ENCODE results near the gene ZFX. TPM values are rescaled to one million over a fixed set of nuclear protein-coding genes. Genes with fewer than 3 reads are reported as not detected.
"Not testable (repeated sequence)": the region's sequence is repeated elsewhere in the genome, so short reads cannot be mapped to it uniquely, and the experiment has no call there.

ZFX gene
- total and polyA plus RNA-seq, 8 donors: 4.4 to 40.3 (median 23.9) TPM

DNA sequence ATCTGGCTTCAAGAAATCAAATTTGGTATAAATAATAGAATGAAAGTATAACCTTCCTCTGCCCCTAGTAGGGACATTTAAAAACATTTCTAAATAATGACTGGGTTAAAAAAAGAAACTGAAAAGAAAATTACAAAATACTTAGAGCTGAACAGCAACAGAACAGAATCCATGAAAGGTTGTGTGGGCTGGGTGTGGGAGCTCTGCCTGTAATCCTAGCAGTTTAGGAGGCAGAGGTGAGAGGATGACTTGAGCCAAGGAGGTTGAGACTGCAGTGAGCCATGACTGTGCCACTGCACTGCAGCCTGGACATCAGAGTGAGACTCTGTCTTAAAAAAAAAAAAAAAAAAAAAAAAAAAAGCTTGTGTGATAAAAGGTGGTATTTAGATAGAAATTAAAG lies 12.3 kb upstream of the ZFX start:
- no peaks in the 10 kb centered on the region for H3K9me3 ChIP-seq
- H3K27me3 ChIP-seq: no peaks in the 10 kb centered on the region
- no peak overlapping the region for H3K4me3 ChIP-seq
- intact Hi-C loops (cut with DNase I): no loop called here
- no peak overlapping the region for H3K27ac ChIP-seq
- DNase-seq: no peak
- TF ChIP-seq, protein P1, sequence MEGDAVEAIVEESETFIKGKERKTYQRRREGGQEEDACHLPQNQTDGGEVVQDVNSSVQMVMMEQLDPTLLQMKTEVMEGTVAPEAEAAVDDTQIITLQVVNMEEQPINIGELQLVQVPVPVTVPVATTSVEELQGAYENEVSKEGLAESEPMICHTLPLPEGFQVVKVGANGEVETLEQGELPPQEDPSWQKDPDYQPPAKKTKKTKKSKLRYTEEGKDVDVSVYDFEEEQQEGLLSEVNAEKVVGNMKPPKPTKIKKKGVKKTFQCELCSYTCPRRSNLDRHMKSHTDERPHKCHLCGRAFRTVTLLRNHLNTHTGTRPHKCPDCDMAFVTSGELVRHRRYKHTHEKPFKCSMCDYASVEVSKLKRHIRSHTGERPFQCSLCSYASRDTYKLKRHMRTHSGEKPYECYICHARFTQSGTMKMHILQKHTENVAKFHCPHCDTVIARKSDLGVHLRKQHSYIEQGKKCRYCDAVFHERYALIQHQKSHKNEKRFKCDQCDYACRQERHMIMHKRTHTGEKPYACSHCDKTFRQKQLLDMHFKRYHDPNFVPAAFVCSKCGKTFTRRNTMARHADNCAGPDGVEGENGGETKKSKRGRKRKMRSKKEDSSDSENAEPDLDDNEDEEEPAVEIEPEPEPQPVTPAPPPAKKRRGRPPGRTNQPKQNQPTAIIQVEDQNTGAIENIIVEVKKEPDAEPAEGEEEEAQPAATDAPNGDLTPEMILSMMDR (IDR thresholded peaks at IDR 0.05): no peak
- ATAC-seq: no peak
- no peaks in the 10 kb centered on the region for H3K36me3 ChIP-seq
- no peak for FAIRE-seq
- no peaks in the 10 kb centered on the region for H3K4me1 ChIP-seq

DNA sequence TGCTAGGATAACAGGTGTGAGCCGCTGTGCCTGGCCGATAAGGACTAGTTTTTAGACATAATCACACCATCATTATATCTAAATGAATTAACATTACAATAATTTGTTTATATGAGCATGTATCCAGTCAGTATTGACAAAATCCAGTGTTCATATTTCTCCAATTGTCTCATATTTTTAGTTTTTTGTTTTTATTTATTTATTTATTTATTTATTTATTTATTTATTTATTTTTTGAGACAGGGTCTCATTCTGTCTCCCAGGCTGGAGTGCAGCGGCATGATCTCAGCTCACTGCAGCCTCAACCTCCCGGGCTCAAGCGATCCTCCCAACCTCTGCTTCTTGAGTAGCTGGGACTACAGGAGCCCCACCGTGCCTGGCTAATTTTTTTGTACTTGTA lies 5.5 kb upstream of the ZFX start:
- intact Hi-C loops (cut with DNase I); H3K9me3 ChIP-seq; H3K27me3 ChIP-seq; DNase-seq; ATAC-seq; H3K27ac ChIP-seq; FAIRE-seq; H3K4me3 ChIP-seq; H3K36me3 ChIP-seq: not testable (repeated sequence)
- peaks cover 14 to 29% (median 27%) of the 10 kb centered on the region in 3 donors for H3K4me1 ChIP-seq
- WGBS, 2 donors: 97 to 99% methylated on average over 6 of the region's 6 CpGs

DNA sequence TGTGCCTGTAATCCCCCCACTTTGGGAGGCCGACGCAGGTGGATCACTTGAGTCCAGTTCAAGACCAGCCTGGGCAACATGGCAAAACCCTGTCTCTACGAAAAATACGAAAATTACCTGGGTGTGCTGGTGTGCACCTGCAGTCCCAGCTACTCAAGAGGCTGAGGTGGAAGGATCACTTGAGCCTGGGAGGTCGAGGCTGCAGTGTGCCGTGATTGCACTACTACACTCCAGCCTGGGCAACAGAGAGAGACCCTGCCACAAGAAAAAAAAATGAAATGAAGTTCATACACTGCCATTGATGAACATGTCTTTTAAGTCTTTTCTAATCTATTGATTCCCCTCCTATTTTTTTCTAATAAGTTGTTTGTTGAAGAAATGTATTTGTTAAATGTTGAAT lies 5.0 kb upstream of the ZFX start:
- H3K4me3 ChIP-seq: no peak overlapping the region
- H3K36me3 ChIP-seq: no peaks in the 10 kb centered on the region
- DNase-seq (no peak), ATAC-seq (no peak), FAIRE-seq (no peak)
- H3K4me1 ChIP-seq: peaks cover 14 to 29% (median 27%) of the 10 kb centered on the region in 3 donors
- 82 to 92% methylated on average over 6 of the region's 6 CpGs for WGBS, 2 donors
- H3K9me3 ChIP-seq: no peaks in the 10 kb centered on the region
- H3K27me3 ChIP-seq: no peaks in the 10 kb centered on the region
- intact Hi-C loops (cut with DNase I): no loop called here
- TF ChIP-seq, protein P1 (IDR thresholded peaks at IDR 0.05): no peak
- no peak overlapping the region for H3K27ac ChIP-seq

DNA sequence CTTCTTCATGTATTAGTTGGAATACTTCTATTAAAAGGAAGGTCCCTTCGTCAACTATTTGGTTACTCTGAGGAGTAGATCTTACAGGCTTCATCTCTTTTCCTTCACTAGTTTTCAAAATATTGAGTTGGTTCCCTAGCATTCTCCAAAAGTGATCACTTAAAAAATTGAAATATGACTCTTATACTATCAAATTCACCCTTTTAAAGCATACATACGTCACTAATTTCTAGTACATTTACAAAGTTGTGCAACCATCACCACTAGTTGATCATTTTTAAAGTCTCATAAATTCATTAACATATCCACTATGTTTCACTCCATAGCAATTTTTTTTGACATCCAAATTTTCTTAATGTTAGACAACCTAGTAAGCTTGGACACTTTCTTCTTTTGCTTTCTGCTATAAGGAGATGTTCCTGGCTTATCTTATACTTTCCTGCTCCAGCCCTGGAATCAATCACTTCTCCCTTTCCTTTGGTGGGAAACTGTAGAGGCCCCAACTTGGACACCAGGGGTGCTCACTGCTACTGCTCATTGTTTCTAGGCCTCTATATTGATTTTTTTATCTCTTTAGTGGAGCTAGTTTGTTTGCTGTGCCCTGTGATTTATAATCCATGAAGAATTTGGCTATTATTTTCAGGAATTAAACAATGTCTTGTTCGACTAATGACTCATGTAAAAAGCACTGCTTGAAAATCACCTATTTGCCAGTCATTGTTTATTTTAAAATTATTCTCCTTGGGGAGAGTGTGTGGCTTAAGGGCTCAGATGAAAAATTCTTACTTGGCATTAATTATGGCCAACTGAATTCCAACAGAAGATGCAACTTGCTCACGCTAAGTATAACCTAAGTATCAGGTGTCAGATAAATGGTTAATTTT lies 4.0 kb upstream of the ZFX start:
- intact Hi-C loops (cut with DNase I): no loop called here
- 42 to 50% methylated on average over 4 of the region's 4 CpGs for WGBS, 2 donors
- Histone ChIP-seq H3K27me3 (no peaks in the 10 kb centered on the region), H3K9me3 (no peaks in the 10 kb centered on the region), H3K4me1 (peaks cover 14 to 29% (median 27%) of the 10 kb centered on the region in 3 donors), H3K27ac (peak overlapping the region in 2 of 4 donors; percentile 19 to 65), H3K36me3 (no peaks in the 10 kb centered on the region), H3K4me3 (no peak overlapping the region)
- no peak for FAIRE-seq
- TF ChIP-seq, protein P1 (IDR thresholded peaks at IDR 0.05): no peak
- ATAC-seq: peak in 3 of 4 donors; percentile 2 to 4 (median 4)
- no peak for DNase-seq

DNA sequence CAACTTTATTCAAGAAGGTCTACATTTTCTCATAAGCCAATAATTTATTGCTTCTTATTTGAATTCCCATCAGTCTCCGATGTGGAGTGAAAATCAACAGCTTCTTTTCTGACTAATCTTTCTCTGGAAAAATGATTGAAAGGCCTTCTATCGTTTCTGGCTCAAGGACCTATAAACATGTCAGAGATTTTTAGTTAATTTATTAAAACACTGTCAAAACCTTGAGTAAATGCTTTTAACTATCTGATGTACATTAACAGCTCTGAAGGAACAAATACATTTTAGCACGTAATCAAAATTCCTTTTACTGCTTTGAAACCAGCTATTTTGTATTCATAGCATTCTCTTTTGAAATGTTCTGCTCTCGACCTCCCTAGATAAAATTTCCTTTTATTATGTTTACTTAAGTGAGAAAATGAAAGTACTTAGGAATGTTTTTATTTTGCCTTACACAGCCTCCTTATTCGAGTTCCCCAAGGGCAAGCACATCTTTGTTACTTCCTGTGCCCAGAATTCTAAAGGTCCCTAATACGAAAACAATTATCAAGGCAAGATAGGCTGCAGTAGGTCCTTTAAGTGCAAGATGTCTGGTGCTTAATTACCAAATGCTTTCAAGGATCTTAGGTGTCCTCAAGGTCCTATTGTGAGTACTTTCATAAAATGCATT lies 3.1 kb upstream of the ZFX start:
- intact Hi-C loops (cut with DNase I): no loop called here
- FAIRE-seq: peak; percentile 64
- peak overlapping the region in 1 of 4 donors; percentile 6 for H3K4me3 ChIP-seq
- H3K27ac ChIP-seq: peak overlapping the region in 3 of 4 donors; percentile 17 to 65 (median 19)
- no peak for DNase-seq
- TF ChIP-seq, protein P1 (IDR thresholded peaks at IDR 0.05): no peak
- peaks cover 14 to 31% (median 27%) of the 10 kb centered on the region in 3 donors for H3K4me1 ChIP-seq
- H3K27me3 ChIP-seq: no peaks in the 10 kb centered on the region
- 3 to 4% methylated on average over 6 of the region's 6 CpGs for WGBS, 2 donors
- H3K9me3 ChIP-seq: no peaks in the 10 kb centered on the region
- H3K36me3 ChIP-seq: no peaks in the 10 kb centered on the region
- no peak for ATAC-seq

Data from pancreas (tissue), 10 donors.